ENCODE results near the gene DECR2.
A peak's percentile ranks its signal among the peaks of the same experiment; 100 is the strongest.

The DECR2 gene

DNA sequence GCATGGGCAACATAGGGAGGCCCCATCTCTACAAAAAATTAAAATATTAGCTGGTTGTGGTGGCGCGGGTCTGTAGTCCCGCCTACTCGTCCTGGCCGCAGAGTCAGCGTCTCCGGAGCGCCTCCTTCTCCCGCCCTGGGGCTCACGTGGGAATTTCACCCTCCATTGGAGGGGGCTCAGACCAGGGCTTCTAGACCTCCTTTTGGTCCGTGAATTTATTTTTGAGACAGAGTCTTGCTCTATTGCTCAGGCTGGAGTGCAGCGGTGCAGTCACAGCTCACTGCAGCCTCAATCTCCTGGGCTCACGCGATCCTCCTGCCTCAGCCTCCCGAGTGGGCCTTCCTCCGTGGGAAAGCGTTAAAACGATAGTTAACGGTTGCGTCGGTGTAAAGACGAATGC, 5.1 kb upstream of the DECR2 start:
- H3K27me3 ChIP-seq (ENCODE audit: insufficient read depth, low read length) = no peaks in the 10 kb centered on the region
- peaks cover 22% of the 10 kb centered on the region for H3K36me3 ChIP-seq (ENCODE audit: insufficient read depth, low read length)
- H3K9me3 ChIP-seq (ENCODE audit: insufficient read depth, low read depth, low read length) = 0 out of 2 replicates have a peak, but pooled peaks cover 4% of the 10 kb centered on the region
- peak overlapping the region; percentile 84; the same call in 1 of the 2 replicates for H3K27ac ChIP-seq (ENCODE audit: low read depth, low read length)
- H3K4me1 ChIP-seq (ENCODE audit: insufficient read depth, low read length) = peaks cover 14% of the 10 kb centered on the region
- peak overlapping the region; percentile 68 for H3K4me3 ChIP-seq (ENCODE audit: low read length)
- H3K9ac ChIP-seq (ENCODE audit: low read depth, low read length) = peak overlapping the region; percentile 68
- WGBS = 6% methylated on average over 22 of the region's 22 CpGs

DNA sequence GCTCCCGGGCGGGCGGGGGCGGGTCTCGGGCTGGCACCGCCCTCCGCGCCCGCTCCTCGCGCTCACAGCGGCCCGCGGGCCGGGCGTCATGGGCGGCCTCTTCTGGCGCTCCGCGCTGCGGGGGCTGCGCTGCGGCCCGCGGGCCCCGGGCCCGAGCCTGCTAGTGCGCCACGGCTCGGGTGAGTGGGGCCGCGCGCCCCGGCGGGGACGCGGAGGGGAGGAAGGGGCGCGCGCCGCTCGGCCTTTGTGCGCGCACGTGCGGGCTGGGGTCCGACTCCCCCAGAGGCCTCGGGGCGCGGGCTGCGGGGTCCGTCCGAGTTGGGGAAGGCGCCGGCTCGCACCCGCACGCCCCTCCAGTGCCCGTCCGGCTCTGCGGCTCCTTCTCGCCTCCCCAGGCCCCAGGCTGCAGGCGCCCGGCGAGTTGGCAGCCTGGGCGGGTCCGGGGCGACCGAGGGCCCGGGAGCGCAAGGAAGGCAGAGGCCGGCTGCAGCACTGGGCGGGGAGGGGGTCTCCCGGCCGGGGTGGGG, 4.5 kb upstream of the DECR2 start, which contains the start of gene NME4:
TSS of gene NME4 (plus strand) at position 65 of the 527 bp plus-strand sequence. CDS start at position 89, 24 bp downstream.
- peak within 1 kb of the TSS; percentile 89; the same call in 1 of the 2 replicates for H3K27ac ChIP-seq (ENCODE audit: low read depth, low read length)
- 0 out of 2 replicates have a peak, but pooled peaks cover under 1% of the 10 kb centered on the region for H3K9me3 ChIP-seq (ENCODE audit: insufficient read depth, low read depth, low read length)
- peaks cover 22% of the 10 kb centered on the region for H3K36me3 ChIP-seq (ENCODE audit: insufficient read depth, low read length)
- under 1% methylated on average over 70 of the region's 75 CpGs for WGBS
- H3K9ac ChIP-seq (ENCODE audit: low read depth, low read length) = peak within 1 kb of the TSS; percentile 95
- H3K4me3 ChIP-seq (ENCODE audit: low read length) = peak within 1 kb of the TSS; percentile 68
- no peaks in the 10 kb centered on the region for H3K27me3 ChIP-seq (ENCODE audit: insufficient read depth, low read length)
- peaks cover 14% of the 10 kb centered on the region for H3K4me1 ChIP-seq (ENCODE audit: insufficient read depth, low read length)

DNA sequence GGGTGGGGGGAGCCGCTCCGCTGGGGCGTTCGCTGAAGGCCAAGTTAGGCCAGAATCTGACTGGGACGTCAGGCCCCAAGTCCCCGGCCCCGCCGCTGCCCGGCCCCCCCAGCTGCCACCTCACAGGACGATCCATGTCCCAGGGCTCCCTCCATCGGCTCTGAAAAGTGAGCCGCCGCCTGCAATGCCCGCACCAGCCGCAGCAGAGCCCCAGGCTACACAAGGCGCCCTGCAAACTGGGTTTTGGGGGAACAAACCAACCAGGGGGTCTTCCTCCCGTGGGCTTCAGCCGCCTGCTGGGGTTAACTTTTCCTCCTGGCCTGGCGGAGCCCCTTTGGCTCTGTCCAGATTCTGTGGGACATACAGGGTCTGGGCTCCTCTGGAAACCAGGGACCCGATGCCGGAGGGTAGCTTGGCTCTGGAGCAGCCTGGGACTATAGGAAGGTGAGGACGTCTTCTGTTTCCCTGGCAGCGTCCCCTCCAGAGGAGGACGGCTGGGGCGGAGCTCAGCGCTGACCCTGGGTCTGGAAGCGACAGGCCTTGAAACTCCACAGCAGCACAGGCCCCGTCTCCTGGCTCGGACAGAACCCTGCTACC, 3.9 kb upstream of the DECR2 start:
- Histone ChIP-seq H3K27ac (ENCODE audit: low read depth, low read length) (peak overlapping the region; percentile 70; the same call in 1 of the 2 replicates), H3K4me3 (ENCODE audit: low read length) (peak overlapping the region; percentile 32)
- WGBS = 39% methylated on average over 29 of the region's 29 CpGs

DNA sequence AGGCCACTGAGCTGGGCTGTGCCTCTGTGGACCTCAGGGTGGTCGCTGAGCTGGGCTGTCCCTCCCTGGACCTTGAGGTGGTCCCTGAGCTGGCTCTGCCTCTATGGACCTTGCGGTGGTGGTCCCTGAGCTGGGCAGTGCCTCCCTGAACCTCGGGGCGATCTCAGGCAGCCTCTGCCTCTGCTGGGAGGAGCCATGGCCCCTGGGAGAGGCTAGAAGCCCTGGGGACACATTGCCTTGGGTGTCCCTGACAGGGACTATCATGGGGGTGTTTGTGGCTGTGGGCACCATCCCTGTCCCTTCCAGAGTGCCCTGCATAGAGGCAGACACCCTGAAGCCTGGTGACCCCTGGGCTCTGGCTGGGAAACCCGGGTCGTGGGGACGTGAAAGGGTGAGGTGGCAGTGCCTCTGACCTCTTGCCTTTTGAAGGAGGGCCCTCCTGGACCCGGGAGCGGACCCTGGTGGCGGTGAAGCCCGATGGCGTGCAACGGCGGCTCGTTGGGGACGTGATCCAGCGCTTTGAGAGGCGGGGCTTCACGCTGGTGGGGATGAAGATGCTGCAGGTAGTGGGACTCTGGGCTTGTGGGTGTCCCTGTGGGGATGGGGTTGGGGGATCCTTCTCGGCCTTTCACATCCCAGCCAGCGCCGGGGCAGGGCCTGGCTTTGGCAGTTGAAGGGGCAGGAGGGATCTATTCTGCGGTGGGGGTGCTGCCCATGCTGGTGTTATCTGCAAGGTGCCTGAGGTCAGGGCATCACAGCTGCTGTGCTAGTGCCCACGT, 2.9 kb upstream of the DECR2 start:
- H3K9me3 ChIP-seq (ENCODE audit: insufficient read depth, low read depth, low read length) = no peaks in the 10 kb centered on the region
- peaks cover 22% of the 10 kb centered on the region for H3K36me3 ChIP-seq (ENCODE audit: insufficient read depth, low read length)
- WGBS = 88% methylated on average over 24 of the region's 24 CpGs
- H3K4me1 ChIP-seq (ENCODE audit: insufficient read depth, low read length) = peaks cover 14% of the 10 kb centered on the region
- no peak overlapping the region for H3K9ac ChIP-seq (ENCODE audit: low read depth, low read length)
- peak overlapping the region; percentile 70 for H3K27ac ChIP-seq (ENCODE audit: low read depth, low read length)
- no peaks in the 10 kb centered on the region for H3K27me3 ChIP-seq (ENCODE audit: insufficient read depth, low read length)
- no peak overlapping the region for H3K4me3 ChIP-seq (ENCODE audit: low read length)

More for the DNA sequence above, 3.9 kb upstream of the DECR2 start:
- H3K9me3 ChIP-seq (ENCODE audit: insufficient read depth, low read depth, low read length) = no peaks in the 10 kb centered on the region
- no peaks in the 10 kb centered on the region for H3K27me3 ChIP-seq (ENCODE audit: insufficient read depth, low read length)
- H3K36me3 ChIP-seq (ENCODE audit: insufficient read depth, low read length) = peaks cover 22% of the 10 kb centered on the region
- peak overlapping the region; percentile 45; the same call in 1 of the 2 replicates for H3K9ac ChIP-seq (ENCODE audit: low read depth, low read length)
- peaks cover 14% of the 10 kb centered on the region for H3K4me1 ChIP-seq (ENCODE audit: insufficient read depth, low read length)

DNA sequence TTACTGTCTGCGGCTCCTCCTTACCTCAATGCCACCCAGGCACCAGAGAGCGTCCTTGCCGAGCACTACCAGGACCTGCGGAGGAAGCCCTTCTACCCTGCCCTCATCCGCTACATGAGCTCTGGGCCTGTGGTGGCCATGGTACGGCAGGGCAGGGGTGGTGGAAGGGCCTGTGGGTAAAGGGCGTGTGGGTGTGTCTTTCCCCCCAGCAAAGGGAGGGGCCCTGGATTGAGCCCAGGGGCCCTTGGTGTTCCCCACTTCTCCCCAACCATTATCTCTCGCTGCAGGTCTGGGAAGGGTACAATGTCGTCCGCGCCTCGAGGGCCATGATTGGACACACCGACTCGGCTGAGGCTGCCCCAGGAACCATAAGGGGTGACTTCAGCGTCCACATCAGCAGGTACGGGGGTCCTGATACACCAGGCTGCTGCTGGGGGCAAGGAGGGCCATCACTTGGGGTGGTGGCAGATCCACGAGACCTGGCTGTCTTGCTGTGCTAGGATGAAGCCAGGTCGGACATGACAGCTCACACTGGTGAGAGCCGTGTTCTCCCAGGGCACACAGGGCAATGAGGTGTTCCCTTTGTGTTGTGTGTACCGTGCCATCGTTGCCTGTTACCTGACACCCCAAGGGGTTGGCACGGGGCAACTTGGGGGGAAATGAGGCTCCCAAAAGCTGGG, 2.2 kb upstream of the DECR2 start:
- H3K27ac ChIP-seq (ENCODE audit: low read depth, low read length) = no peak overlapping the region; the same call in 1 of the 2 replicates
- H3K36me3 ChIP-seq (ENCODE audit: insufficient read depth, low read length) = peaks cover 22% of the 10 kb centered on the region
- H3K9me3 ChIP-seq (ENCODE audit: insufficient read depth, low read depth, low read length) = no peaks in the 10 kb centered on the region
- WGBS = 92% methylated on average over 22 of the region's 22 CpGs
- H3K27me3 ChIP-seq (ENCODE audit: insufficient read depth, low read length) = no peaks in the 10 kb centered on the region
- H3K4me1 ChIP-seq (ENCODE audit: insufficient read depth, low read length) = peaks cover 14% of the 10 kb centered on the region
- H3K9ac ChIP-seq (ENCODE audit: low read depth, low read length) = no peak overlapping the region
- H3K4me3 ChIP-seq (ENCODE audit: low read length) = no peak overlapping the region

DNA sequence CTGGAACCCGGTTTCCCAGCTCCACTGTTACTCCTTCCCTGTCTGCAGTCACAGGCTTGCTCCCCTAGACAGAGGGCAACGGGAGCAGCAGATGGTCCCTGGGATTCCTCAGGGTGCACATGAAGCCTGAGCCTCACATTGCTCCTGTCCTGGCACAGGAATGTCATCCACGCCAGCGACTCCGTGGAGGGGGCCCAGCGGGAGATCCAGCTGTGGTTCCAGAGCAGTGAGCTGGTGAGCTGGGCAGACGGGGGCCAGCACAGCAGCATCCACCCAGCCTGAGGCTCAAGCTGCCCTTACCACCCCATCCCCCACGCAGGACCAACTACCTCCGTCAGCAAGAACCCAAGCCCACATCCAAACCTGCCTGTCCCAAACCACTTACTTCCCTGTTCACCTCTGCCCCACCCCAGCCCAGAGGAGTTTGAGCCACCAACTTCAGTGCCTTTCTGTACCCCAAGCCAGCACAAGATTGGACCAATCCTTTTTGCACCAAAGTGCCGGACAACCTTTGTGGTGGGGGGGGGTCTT, 1.6 kb upstream of the DECR2 start:
- Histone ChIP-seq H3K9me3 (ENCODE audit: insufficient read depth, low read depth, low read length) (no peaks in the 10 kb centered on the region), H3K4me3 (ENCODE audit: low read length) (peak overlapping the region; percentile 92; the same call in 1 of the 2 replicates), H3K4me1 (ENCODE audit: insufficient read depth, low read length) (peaks cover 14% of the 10 kb centered on the region), H3K27ac (ENCODE audit: low read depth, low read length) (no peak overlapping the region), H3K27me3 (ENCODE audit: insufficient read depth, low read length) (no peaks in the 10 kb centered on the region), H3K9ac (ENCODE audit: low read depth, low read length) (no peak overlapping the region), H3K36me3 (ENCODE audit: insufficient read depth, low read length) (peaks cover 22% of the 10 kb centered on the region)
- WGBS = 78% methylated on average over 9 of the region's 10 CpGs

DNA sequence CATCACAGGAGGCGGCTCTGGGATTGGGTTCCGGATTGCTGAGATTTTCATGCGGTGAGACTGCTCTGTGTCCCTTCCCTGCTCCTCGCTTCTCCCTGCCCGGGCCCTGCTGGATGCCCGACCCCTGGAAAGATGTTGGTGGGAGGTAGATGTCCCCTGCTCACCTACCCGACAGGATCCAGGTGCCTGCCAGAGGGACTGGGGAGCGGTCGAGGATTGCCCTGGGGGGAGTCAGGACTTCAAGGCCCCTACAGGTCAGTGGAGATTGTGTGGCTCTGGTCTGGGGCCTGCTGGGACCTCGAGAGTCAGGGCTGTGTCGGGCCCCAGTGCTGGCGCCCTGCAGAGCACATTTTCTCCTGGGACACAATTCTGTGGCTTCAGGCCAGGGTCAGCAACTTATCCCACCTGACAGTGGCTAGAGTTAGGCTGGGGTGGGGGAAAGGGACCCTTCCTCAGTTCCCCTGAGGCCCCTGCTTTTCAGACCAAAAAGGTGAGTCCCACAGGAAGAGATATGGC, 3.3 kb downstream of the DECR2 start:
- Histone ChIP-seq H3K27ac (ENCODE audit: low read depth, low read length) (no peak overlapping the region), H3K4me3 (ENCODE audit: low read length) (no peak overlapping the region), H3K9ac (ENCODE audit: low read depth, low read length) (no peak overlapping the region), H3K9me3 (ENCODE audit: insufficient read depth, low read depth, low read length) (no peaks in the 10 kb centered on the region), H3K4me1 (ENCODE audit: insufficient read depth, low read length) (peaks cover 6% of the 10 kb centered on the region; the same call in 1 of the 2 replicates), H3K36me3 (ENCODE audit: insufficient read depth, low read length) (peaks cover 10% of the 10 kb centered on the region), H3K27me3 (ENCODE audit: insufficient read depth, low read length) (no peaks in the 10 kb centered on the region)
- 90% methylated on average over 12 of the region's 12 CpGs for WGBS

DNA sequence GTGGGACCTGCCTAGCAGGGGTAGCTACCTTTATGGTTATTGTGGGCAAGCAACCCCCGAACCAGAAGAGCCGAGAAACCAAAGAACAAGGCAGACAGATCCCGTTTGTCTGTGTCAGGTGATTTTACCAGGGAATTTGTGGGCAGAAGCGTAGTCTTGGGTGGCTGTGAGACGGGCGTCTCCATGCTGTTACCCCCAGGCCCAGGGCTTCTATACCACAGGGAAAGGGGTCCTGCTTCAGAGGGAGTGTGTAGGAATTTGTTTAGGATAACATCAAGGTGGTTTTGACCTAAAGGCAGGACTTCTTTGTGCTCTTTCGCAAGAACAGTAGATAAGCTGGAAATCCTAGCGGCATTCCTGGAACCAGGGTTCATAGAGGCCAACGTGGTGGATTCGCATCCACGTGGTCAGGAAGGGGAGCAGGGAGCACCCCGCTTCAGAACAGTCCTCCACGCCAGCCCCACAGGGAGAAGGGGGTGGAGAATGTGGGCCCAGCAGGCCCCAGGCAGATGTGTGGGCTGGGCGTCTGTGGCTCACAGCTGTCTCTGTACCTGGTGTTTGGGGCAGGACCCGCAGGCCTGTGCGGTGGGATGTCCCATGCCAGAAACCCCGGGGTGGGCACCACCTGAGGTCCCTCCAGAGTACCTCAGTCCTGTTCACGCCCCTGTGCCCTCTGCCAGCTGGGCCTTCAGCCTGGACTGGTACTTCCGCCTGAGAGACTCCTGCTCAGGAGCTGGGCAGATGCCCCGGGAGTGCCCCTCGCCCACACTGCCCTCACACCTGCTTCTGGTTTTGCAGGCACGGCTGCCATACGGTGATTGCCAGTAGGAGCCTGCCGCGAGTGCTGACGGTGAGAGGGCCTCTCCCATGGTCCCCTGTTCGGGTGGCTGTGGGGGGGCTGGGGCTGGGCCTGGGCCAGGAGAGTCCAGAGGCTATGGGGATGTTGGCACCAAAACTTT, 4.1 kb downstream of the DECR2 start:
- Histone ChIP-seq H3K36me3 (ENCODE audit: insufficient read depth, low read length) (peaks cover 6% of the 10 kb centered on the region), H3K27ac (ENCODE audit: low read depth, low read length) (no peak overlapping the region), H3K27me3 (ENCODE audit: insufficient read depth, low read length) (no peaks in the 10 kb centered on the region), H3K4me1 (ENCODE audit: insufficient read depth, low read length) (no peaks in the 10 kb centered on the region), H3K9ac (ENCODE audit: low read depth, low read length) (no peak overlapping the region), H3K4me3 (ENCODE audit: low read length) (no peak overlapping the region), H3K9me3 (ENCODE audit: insufficient read depth, low read depth, low read length) (no peaks in the 10 kb centered on the region)
- 94% methylated on average over 27 of the region's 27 CpGs for WGBS

DNA sequence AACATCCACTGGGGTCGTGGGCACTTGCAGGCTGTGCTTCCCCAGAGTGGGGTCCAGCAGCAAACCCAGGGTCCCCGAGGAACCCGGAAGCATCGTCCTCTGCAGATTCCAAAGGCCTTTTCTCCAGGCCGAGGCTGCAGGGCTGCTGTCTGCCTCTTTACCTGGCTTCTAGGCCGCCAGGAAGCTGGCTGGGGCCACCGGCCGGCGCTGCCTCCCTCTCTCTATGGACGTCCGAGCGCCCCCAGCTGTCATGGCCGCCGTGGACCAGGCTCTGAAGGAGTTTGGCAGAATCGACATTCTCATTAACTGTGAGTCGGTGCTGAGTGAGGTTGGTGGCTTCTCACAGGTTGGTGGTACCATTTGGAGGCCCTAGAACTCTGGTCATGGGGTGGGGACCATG, 5.6 kb downstream of the DECR2 start:
- WGBS = 89% methylated on average over 16 of the region's 16 CpGs
- H3K9ac ChIP-seq (ENCODE audit: low read depth, low read length) = 0 out of 2 replicates have a peak overlapping the region, but pooled peaks have one; percentile 26
- no peaks in the 10 kb centered on the region for H3K9me3 ChIP-seq (ENCODE audit: insufficient read depth, low read depth, low read length)
- no peaks in the 10 kb centered on the region for H3K27me3 ChIP-seq (ENCODE audit: insufficient read depth, low read length)
- no peak overlapping the region for H3K27ac ChIP-seq (ENCODE audit: low read depth, low read length)
- no peaks in the 10 kb centered on the region for H3K4me1 ChIP-seq (ENCODE audit: insufficient read depth, low read length)
- H3K4me3 ChIP-seq (ENCODE audit: low read length) = no peak overlapping the region
- peaks cover 13% of the 10 kb centered on the region for H3K36me3 ChIP-seq (ENCODE audit: insufficient read depth, low read length)

Measured in HUES64 (cell line).